Epithelial cell of proximal tubule (primary cell): ENCODE measurements around the gene SNX10. TPM values are rescaled to one million over a fixed set of nuclear protein-coding genes. Genes with fewer than 3 reads are reported as not detected.

Experiments used
- DNase-seq: peaks from one replicate; pipeline ENCODE4 v3.0.0-alpha.2; 2011; ENCODE audit warnings: low read depth
- H3K4me3 ChIP-seq: 2 replicates; pipeline ENCODE4 v1.5.1; 2011; ENCODE audit warnings: low read depth, mild to moderate bottlenecking, low read length
- total RNA-seq: library from RNA; depleted of rRNA; stranded (reverse); fragments of >200 nt; gene quantifications from 2 replicates; pipeline ENCODE4 v1.2.3, GENCODE V29; 2015
- TF ChIP-seq, protein P1 (sequence below): conservative IDR thresholded peaks from 2 replicates; pipeline ENCODE4 v1.5.1; 2012; ENCODE audit warnings: low read depth, mild to moderate bottlenecking, low read length

The SNX10 gene
- total RNA-seq, 1 donor from 2014 or later, result 29.0 TPM

DNA sequence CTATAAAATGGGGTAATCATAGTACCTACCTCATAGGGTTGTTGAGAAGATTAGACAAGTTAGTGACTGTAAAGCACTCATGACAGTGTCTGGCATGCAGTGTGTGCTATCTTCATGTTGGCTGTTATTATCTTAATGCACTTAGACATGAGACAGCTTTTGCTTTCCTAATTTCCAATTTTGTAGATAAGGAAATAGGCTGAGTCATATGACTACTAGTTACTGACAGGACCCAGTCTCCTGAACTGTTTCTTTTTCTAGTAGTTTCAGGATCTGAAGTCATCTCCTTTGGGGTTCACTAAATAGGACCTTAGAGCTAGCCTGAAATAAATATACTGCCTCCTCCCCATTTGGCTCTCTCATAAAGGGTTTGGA, 74.2 kb downstream of the SNX10 start:
- TF ChIP-seq, protein P1, sequence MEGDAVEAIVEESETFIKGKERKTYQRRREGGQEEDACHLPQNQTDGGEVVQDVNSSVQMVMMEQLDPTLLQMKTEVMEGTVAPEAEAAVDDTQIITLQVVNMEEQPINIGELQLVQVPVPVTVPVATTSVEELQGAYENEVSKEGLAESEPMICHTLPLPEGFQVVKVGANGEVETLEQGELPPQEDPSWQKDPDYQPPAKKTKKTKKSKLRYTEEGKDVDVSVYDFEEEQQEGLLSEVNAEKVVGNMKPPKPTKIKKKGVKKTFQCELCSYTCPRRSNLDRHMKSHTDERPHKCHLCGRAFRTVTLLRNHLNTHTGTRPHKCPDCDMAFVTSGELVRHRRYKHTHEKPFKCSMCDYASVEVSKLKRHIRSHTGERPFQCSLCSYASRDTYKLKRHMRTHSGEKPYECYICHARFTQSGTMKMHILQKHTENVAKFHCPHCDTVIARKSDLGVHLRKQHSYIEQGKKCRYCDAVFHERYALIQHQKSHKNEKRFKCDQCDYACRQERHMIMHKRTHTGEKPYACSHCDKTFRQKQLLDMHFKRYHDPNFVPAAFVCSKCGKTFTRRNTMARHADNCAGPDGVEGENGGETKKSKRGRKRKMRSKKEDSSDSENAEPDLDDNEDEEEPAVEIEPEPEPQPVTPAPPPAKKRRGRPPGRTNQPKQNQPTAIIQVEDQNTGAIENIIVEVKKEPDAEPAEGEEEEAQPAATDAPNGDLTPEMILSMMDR, result no peak
- DNase-seq, result no peak
- no peak overlapping the region for H3K4me3 ChIP-seq

DNA sequence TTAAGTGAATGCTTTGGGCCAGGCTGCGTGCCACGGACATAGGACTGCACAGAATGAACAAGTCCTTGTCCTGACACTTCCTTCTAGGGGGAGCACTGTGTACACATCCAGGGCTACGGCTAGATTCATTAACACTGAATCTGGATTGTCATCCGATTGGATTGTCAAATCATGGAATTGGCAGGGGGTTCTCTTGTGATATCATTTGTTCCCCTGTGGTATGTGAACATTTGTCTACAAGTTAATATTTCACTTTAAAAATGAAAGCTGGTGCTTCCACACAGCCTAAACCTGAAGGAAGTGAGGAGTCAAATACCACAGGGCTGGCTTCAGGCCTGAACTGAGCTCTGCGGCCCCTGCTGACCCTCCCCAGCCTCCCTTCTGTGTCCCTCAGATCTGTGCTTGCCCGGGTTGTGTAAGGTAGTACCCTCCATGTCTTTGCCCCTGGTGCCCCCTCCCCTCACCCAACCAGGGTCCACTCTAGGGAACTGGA, 75.6 kb downstream of the SNX10 start:
- no peak overlapping the region for H3K4me3 ChIP-seq
- DNase-seq, result peak; percentile 75
- TF ChIP-seq, protein P1, result peak; percentile 13

DNA sequence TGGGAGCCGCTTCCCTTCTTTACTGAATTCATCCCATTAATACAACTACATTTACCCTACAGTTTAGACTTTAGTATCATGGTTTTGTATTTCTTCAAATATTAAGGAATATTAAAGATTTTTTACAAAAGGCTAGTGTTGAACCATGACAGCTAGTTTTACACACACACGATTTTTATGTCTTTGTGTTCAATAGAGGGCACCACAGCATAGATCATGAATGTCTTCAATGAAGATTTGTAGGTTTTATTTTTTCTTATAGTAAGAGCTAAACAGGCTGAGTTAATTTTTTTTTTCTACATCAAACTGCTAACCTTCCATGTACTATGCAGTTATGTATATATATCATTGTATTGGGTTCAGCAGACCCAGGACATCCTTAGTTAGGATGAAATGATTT, 76.9 kb downstream of the SNX10 start:
- TF ChIP-seq, protein P1, result peak; percentile 16
- no peak for DNase-seq
- H3K4me3 ChIP-seq, result no peak overlapping the region

DNA sequence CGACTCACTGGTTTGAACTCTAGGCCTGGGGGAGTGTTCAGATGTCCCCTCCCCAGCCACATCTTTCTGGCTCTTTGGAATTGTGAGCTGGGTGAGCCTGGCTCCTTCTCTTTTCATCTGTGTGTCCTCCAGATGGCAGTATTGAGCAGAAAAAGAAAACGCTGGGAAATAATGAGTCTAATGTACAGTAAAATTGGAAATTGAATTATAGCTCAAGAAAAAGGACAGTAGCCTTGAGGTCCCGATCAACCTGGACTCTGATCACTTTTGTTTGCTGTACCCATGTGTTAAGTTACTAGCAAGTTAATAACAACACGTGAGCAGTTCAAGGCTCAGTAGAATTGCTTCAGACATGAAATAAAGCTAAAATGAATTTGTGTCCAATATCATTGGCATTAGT, 77.9 kb downstream of the SNX10 start:
- TF ChIP-seq, protein P1, result peak; percentile 83
- DNase-seq, result no peak
- no peak overlapping the region for H3K4me3 ChIP-seq

DNA sequence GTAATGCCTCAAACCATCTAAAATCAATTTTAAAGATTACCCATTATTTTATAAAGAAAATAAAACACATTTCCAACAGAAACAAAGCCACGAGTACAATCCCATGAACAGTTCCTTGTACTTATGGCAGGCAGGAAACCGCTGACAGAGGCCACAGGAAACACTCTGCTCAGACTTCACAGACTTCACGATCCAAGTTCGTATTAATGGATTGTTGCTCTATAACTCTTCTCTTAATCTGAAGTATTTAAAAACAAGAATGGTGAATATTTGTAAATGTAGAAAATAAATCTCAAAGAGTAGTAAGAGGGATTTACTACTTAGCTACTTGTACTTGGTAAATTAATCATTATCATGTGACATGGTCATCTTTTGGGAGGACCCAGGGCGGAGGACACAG, 78.3 kb downstream of the SNX10 start:
- H3K4me3 ChIP-seq, result no peak overlapping the region
- TF ChIP-seq, protein P1, result no peak
- no peak for DNase-seq

DNA sequence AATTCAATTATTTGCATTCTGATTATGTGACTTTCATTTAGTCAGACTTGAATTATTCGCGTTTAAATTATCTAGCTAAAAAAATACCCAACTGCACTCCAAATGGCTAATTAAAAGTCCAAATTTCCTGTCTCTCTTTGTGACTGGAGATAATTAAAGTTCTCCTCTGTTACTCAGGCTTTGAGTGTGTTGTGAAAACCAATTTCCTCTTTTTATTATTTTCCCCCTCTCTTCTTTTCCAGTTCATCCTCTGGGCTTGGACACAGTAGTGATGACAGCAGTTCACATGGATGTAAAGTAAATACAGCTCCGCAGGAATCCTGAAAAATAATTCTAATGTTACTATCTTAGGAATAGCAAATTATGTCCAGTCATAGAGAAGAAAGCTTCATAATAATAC, 80.6 kb downstream of the SNX10 start:
- DNase-seq, result no peak
- no peak overlapping the region for H3K4me3 ChIP-seq

DNA sequence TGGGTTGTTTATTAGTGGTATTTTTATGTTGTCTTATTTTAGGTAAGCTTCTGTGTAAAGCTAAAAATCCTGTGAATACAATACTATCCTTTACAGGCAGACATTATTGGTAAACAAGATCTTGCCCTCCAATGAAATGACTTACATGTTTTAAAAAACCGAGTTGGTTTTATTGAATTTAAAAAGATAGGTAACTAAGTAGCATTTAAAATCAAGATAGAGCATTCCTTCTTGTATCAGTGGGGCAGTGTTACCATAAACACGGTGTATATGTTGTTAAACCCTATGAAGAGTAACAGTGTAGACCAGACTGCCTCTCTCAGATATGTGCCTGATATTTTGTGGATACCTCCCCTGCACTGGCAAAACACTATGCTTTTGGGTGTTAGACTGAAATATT, 81.0 kb downstream of the SNX10 start:
- DNase-seq, result no peak
- no peak overlapping the region for H3K4me3 ChIP-seq
- TF ChIP-seq, protein P1, result no peak

More for the DNA sequence above, 80.6 kb downstream of the SNX10 start:
- TF ChIP-seq, protein P1, result no peak
